Measurements from ENCODE around the gene ZNF608. TPM values are rescaled to one million over a fixed set of nuclear protein-coding genes. Genes with fewer than 3 reads are reported as not detected.

The ZNF608 gene
- total RNA-seq, 1 donor, result 2.6 TPM

DNA sequence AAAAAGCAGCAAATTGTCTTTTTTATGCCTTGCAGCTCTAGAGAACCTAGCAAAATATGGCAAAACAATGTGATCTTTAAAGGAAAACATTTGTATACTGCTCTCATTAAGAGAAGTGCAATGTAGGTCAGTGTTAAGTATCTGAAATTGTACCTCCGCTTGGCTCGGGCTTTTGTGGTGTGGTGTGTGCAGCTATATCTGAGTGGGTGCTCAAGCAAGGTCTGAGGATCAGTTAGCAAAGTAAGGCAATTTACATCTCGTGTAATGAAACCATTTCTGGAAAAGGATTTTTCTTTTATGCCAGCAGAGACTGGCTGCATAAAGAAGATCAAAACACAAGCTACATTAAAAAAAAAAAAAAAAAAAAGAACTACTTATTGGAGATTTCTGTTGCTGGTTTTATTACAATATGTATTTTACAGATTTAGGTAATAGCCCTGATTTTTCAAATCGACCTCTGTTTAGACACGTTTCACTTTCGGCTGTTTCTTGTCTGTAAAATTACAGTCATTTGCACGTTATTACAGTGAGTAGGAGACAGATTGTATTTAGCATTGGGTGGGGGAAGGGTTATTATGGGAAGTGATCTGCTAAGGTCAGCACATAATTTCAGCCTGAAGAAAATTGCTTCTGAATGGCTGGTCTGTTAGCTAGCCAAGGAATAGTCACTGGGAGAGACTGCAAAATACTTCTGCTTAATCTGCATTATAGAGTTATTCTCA, 7.9 kb upstream of the ZNF608 start:
- TF ChIP-seq, protein P1, sequence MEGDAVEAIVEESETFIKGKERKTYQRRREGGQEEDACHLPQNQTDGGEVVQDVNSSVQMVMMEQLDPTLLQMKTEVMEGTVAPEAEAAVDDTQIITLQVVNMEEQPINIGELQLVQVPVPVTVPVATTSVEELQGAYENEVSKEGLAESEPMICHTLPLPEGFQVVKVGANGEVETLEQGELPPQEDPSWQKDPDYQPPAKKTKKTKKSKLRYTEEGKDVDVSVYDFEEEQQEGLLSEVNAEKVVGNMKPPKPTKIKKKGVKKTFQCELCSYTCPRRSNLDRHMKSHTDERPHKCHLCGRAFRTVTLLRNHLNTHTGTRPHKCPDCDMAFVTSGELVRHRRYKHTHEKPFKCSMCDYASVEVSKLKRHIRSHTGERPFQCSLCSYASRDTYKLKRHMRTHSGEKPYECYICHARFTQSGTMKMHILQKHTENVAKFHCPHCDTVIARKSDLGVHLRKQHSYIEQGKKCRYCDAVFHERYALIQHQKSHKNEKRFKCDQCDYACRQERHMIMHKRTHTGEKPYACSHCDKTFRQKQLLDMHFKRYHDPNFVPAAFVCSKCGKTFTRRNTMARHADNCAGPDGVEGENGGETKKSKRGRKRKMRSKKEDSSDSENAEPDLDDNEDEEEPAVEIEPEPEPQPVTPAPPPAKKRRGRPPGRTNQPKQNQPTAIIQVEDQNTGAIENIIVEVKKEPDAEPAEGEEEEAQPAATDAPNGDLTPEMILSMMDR (IDR thresholded peaks at IDR 0.05; ENCODE audit: insufficient read depth, low read depth, low read length), result no peak
- no peak for DNase-seq (ENCODE audit: low read depth)
- H3K4me3 ChIP-seq (ENCODE audit: low read depth, low read length), result no peak overlapping the region

DNA sequence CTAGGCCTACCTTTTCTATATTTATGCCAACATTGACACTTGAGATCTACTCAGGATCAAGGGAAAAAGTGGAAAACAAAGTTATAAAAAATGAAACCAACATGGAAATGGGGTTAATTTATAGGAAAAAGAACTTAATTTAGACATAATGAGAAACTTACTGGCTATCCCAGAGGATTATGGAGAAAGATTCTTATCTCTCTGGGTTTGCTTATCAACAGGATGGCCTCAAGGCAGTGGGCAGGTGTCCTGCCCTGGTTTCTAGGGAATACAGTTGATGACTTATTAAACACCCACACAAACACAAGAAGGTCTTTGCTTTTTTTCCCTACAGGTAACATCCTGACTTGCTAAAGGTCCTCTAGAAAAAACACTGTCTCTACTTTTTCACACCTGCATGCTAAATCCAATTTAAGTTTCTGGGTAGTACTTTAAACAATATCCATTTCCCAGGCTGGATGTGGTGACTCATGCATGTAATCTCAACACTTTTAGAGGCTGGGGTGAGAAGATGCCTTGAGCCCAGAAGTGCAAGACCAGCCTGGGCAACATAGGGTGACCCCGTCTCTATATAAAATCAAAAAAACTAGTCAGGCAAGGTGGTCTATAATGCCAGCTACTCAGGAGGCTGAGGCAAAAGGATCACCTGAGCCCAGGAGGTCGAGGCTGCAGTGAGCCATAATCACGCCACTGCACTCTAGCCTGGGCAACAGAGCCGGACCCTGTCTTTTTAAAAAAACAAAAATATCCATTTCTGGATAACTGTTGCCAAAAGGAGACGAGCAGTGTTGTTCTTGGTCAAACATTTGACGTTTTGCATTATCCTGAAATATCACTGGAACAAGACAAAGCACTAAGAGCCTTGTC, 6.6 kb upstream of the ZNF608 start:
- no peak for DNase-seq (ENCODE audit: low read depth)
- TF ChIP-seq, protein P1 (IDR thresholded peaks at IDR 0.05; ENCODE audit: insufficient read depth, low read depth, low read length), result no peak
- no peak overlapping the region for H3K4me3 ChIP-seq (ENCODE audit: low read depth, low read length)

DNA sequence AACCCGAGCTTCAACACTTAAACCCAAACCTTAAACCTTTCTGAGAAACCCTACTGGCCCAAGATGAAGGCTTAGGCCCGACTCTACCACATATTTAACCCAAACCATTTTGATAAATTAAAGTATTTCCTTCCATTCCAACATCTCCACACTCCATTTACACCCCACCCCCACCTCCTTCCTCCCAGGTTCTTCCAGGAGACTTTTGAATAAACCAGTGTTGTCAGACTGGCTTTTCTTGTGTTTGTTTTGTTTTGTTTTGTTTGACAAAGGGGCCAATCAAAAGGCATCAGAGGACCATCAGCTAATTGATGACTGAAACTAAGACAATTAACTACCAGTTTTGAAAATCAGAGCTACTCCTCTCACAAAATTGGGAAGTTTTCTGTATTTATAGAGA, 4.6 kb upstream of the ZNF608 start:
- TF ChIP-seq, protein P1 (IDR thresholded peaks at IDR 0.05; ENCODE audit: insufficient read depth, low read depth, low read length), result no peak
- no peak overlapping the region for H3K4me3 ChIP-seq (ENCODE audit: low read depth, low read length)
- no peak for DNase-seq (ENCODE audit: low read depth)

DNA sequence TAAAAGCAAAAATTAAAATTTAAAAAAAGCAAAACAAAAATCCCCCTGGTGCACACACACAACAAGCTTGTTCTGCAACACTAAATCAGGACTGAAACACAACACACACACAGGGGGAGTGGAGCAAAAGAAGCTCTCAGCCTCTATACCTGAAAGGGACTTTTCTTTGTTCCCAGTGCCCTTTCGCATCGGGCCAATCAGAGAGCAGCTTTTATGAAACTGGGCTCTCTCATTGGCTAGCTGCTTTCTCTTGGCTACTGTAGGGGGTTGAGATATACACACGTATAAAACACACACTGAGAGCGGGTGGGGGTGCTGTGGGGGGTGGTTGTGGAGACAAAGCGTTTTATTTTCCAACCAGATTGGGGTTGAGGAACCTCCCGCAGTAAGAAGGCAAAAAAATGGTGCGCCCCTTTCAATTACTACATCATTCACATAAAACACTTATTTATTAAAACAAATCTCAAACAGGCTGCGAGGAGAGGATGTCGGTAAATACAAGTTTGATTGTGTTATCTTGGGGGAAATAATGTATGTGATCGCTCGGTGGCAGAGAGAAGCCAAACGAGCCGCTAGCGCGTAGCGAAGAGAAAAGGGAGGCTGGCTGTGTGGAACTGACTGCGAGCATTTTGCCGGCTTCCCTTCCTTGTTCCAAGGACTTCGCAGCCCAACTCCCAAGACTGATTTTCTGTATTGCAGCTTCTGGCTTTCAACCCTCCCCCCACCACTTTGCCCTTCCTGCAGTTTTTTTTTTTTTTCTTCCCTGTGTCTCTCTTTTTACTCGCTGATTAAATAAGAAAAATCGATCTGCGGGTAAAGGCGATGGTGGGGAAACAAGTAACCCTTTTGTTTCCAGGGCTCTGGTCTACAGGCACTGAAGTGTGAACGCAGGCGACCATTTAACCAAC, 2.5 kb upstream of the ZNF608 start:
- DNase-seq (ENCODE audit: low read depth), result peak; percentile 76
- TF ChIP-seq, protein P1 (IDR thresholded peaks at IDR 0.05; ENCODE audit: insufficient read depth, low read depth, low read length), result no peak
- peak overlapping the region; percentile 72 for H3K4me3 ChIP-seq (ENCODE audit: low read depth, low read length)

DNA sequence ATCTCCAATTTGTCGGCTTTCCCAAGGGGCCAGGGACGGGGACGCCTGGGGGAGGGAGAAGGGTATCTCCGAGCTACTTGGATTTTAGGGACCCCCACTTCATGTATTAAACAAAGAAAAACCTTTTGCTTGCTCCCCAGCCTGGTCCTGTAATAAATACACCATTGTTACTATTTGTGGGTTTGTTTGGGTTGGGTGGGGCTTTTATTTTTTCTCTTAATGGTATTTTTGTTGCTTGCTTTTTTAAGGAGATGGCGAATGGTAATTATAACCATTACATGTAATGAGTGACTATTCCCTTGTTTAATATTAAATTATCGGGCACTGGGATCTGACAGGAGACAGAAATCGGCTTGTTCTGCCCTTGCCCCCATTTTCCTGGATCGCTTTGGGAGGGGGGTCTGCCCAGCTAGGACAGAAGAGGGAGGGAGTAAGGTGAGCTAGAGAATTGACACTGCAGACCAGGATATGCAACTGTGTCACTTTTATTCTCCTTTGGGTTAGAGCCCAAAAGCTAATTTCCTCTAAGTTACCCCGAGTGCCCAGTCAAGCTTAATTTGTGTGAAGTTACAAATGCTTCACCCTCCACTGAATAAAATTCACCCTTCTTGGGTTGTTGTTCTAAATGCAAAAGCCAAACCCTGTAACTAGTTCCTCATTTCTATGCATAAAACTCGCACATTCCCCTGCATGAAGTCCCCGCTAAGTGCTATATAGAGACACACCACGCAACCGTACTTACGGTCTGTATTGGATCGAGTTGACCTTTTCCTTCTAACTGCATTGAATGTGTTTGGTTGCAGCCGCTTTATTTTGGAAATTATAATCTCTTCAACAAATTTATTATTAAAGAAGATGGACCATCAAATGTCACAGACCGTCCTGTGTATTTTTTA, 1.6 kb upstream of the ZNF608 start:
- peak; percentile 40 for DNase-seq (ENCODE audit: low read depth)
- TF ChIP-seq, protein P1 (IDR thresholded peaks at IDR 0.05; ENCODE audit: insufficient read depth, low read depth, low read length), result no peak
- H3K4me3 ChIP-seq (ENCODE audit: low read depth, low read length), result peak overlapping the region; percentile 72

All from fibroblast of villous mesenchyme (primary cell).